ENCODE results near the gene KIF16B. TPM values are rescaled to one million over a fixed set of nuclear protein-coding genes. Genes with fewer than 3 reads are reported as not detected.

The KIF16B gene
- total RNA-seq, 1 experiment from 2014 or later: 15.8 TPM

DNA sequence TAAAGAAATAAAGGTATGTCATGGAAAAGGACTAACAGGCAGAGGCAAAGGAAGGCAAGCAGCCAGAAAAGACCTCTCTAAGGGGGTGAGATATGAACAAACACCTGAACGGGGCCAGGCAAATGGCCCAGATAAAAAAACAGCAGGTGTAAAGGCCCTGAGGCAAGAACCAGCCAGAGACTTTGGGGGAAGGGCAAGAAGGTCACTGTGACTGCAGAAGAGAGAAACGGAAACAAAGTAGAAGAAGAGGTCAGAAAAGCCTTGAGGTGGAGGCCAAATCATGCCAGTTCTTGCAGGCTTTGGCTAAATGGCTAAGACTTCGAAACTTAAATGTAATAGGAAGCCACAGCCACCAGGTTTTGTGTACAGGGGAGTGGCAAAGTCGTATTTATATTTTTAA lies 30.8 kb downstream of the KIF16B start:
- ChIA-PET POLR2A (no interaction called here), CTCF (no interaction called here)
- H3K4me1 Mint-ChIP-seq (ENCODE audit: insufficient read depth, unreplicated experiment): peaks cover 7% of the 10 kb centered on the region
- H3K9me3 Mint-ChIP-seq (ENCODE audit: unreplicated experiment): no peaks in the 10 kb centered on the region
- H3K36me3 Mint-ChIP-seq (ENCODE audit: insufficient read depth, unreplicated experiment): no peaks in the 10 kb centered on the region
- no peak for TF ChIP-seq CTCF (IDR thresholded peaks at IDR 0.05; ENCODE audit: unreplicated experiment)
- no TSS peak for BruUV-seq (replicated peaks)
- H3K27ac Mint-ChIP-seq (ENCODE audit: low read depth, unreplicated experiment): no peak overlapping the region
- intact Hi-C loops (cut with micrococcal nuclease): no loop called here
- H3K4me3 Mint-ChIP-seq (ENCODE audit: unreplicated experiment): no peak overlapping the region
- no peaks in the 10 kb centered on the region for H3K27me3 Mint-ChIP-seq (ENCODE audit: insufficient read depth, unreplicated experiment)
- DNase-seq (ENCODE audit: unreplicated experiment): no peak

GRCh38 chr20:16541878-16542277 lies 31.4 kb downstream of the KIF16B start:
- no peak overlapping the region for H3K4me3 Mint-ChIP-seq (ENCODE audit: unreplicated experiment)
- H3K36me3 Mint-ChIP-seq (ENCODE audit: insufficient read depth, unreplicated experiment): no peaks in the 10 kb centered on the region
- CTCF ChIA-PET: interaction anchor here (1.1 kb wide), 1 partner anchor 11 kb away, joined by 3 read pairs; no protein-coding TSS in a partner anchor

GRCh38 chr20:16541226-16541625 lies 32.0 kb downstream of the KIF16B start:
- Mint-ChIP-seq H3K9me3 (ENCODE audit: unreplicated experiment) (no peaks in the 10 kb centered on the region), H3K4me3 (ENCODE audit: unreplicated experiment) (no peak overlapping the region), H3K4me1 (ENCODE audit: insufficient read depth, unreplicated experiment) (peaks cover 7% of the 10 kb centered on the region), H3K27ac (ENCODE audit: low read depth, unreplicated experiment) (no peak overlapping the region), H3K36me3 (ENCODE audit: insufficient read depth, unreplicated experiment) (no peaks in the 10 kb centered on the region), H3K27me3 (ENCODE audit: insufficient read depth, unreplicated experiment) (no peaks in the 10 kb centered on the region)
- POLR2A ChIA-PET: no interaction called here
- CTCF ChIA-PET: interaction anchor here (0.8 to 1.1 kb wide), 2 partner anchors 12 to 89 kb away, joined by 3 read pairs; no protein-coding TSS in a partner anchor
- intact Hi-C loops (cut with micrococcal nuclease): no loop called here
- no peak for TF ChIP-seq CTCF (IDR thresholded peaks at IDR 0.05; ENCODE audit: unreplicated experiment)
- no TSS peak for BruUV-seq (replicated peaks)
- DNase-seq (ENCODE audit: unreplicated experiment): no peak

More at GRCh38 chr20:16541878-16542277, 31.4 kb downstream of the KIF16B start:
- no peak for TF ChIP-seq CTCF (IDR thresholded peaks at IDR 0.05; ENCODE audit: unreplicated experiment)
- no peak for DNase-seq (ENCODE audit: unreplicated experiment)
- POLR2A ChIA-PET: interaction anchor here (0.6 kb wide), 1 partner anchor 10 kb away, joined by 4 read pairs; no protein-coding TSS in a partner anchor
- intact Hi-C loops (cut with micrococcal nuclease): no loop called here
- Mint-ChIP-seq H3K4me1 (ENCODE audit: insufficient read depth, unreplicated experiment) (peaks cover 7% of the 10 kb centered on the region), H3K9me3 (ENCODE audit: unreplicated experiment) (no peaks in the 10 kb centered on the region), H3K27ac (ENCODE audit: low read depth, unreplicated experiment) (no peak overlapping the region), H3K27me3 (ENCODE audit: insufficient read depth, unreplicated experiment) (no peaks in the 10 kb centered on the region)
- no TSS peak for BruUV-seq (replicated peaks)

DNA sequence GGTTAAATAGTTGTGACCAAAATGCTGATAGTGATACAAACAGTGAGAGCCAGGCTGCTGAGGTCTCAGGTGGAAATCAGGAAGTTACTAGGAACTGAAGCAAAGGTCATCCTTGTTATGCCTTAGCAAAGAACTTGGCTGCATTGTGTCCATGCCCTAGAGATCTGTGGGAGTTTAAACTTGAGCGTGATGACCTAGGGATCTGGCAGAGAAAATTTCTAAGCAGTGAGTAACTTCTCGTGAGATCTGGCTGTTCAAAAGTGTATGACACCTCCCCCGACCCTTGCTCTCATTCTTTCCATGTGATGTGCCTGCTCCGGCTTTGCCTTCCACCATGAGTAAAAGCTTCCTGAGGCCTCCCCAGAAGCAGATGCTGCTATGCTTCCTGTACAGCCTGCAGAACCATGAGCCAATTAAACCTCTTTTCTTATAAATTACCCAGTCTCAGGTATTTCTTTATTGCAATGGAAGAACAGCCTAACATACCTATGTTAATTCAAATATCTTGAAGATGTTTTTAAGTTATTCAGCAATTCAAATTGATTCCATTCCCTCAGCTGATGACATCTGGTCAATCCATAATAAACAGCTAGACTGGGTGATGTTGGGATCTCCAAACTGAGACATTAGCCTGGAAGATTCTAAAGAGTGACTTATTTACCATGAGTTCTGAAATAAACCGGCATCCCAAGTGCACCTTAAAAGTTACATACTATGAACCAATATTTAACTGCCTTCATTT lies 33.8 kb downstream of the KIF16B start:
- Mint-ChIP-seq H3K4me3 (ENCODE audit: unreplicated experiment) (no peak overlapping the region), H3K27ac (ENCODE audit: low read depth, unreplicated experiment) (no peak overlapping the region), H3K4me1 (ENCODE audit: insufficient read depth, unreplicated experiment) (peaks cover 7% of the 10 kb centered on the region), H3K9me3 (ENCODE audit: unreplicated experiment) (no peaks in the 10 kb centered on the region), H3K27me3 (ENCODE audit: insufficient read depth, unreplicated experiment) (no peaks in the 10 kb centered on the region), H3K36me3 (ENCODE audit: insufficient read depth, unreplicated experiment) (no peaks in the 10 kb centered on the region)
- no peak for DNase-seq (ENCODE audit: unreplicated experiment)
- BruUV-seq (replicated peaks): no TSS peak
- ChIA-PET CTCF (interaction anchor here (0.6 kb wide), 2 partner anchors 104 to 1740 kb away, joined by 3 to 4 read pairs; no protein-coding TSS in a partner anchor), POLR2A (interaction anchor here (0.6 to 1.0 kb wide), 4 partner anchors 9 to 1460 kb away, joined by 3 read pairs; partner anchors contain the start of gene KIF16B)
- TF ChIP-seq CTCF (IDR thresholded peaks at IDR 0.05; ENCODE audit: unreplicated experiment): no peak
- intact Hi-C loops (cut with micrococcal nuclease): no loop called here

All from MCF 10A (cell line).